Spleen (tissue), 7 donors: ENCODE data around the gene CFAP54.

Experiments used
- CTCF ChIP-seq, 11 experiments: fragments of 200-600 bp in 7 of 11; fragments of 450-650 bp in 4 of 11; sonication (generic) in 4 of 11; IDR thresholded peaks in 8 of 11; conservative IDR thresholded peaks in 3 of 11; 1 replicate in 7 of 11; 2 replicates in 4 of 11; pipeline versions ENCODE4 v1.4.0 to v1.8.0; 2016 to 2021; ENCODE audit warnings: antibody characterized with exemption in 11 of 11, inconsistent platforms in 4 of 11, mild to moderate bottlenecking in 1 of 11
- POLR2A ChIP-seq, 3 donors: fragments of 450-650 bp; IDR thresholded peaks; one replicate each; pipeline ENCODE4 v1.5.1; 2017; ENCODE audit warnings: antibody characterized with exemption in 3 of 3, mild to moderate bottlenecking in 1 of 3
- POLR2AphosphoS5 ChIP-seq, 3 donors: sonication (generic); formaldehyde crosslinking; IDR thresholded peaks; one replicate each; pipeline ENCODE4 v1.5.1; 2017; ENCODE audit warnings: antibody characterized with exemption in 3 of 3
- donor health status: DM: no; HTN: no; CAD: no; lungs with moderate emphysema.
- donor health status: DM: no; HTN: no; CAD: no.
- donor health status: DM: no; HTN: no; CAD: no.

- TF ChIP-seq CTCF (IDR thresholded peaks at IDR 0.05 in 8 of 11, conservative IDR thresholded peaks at IDR 0.05 in 3 of 11) = no peak
- no peak for TF ChIP-seq POLR2A (IDR thresholded peaks at IDR 0.05)
- no peak for TF ChIP-seq POLR2AphosphoS5 (IDR thresholded peaks at IDR 0.05)
These were observed 22.2 kb upstream of the CFAP54 start for GRCh38 chr12:96466939-96467751.
